Activated T-cell treated with anti-CD3 and anti-CD28 coated beads for 4 hours (primary cell): ENCODE measurements around the gene TANK.
"Not testable (repeated sequence)": the region's sequence is repeated elsewhere in the genome, so short reads cannot be mapped to it uniquely, and the experiment has no call there.

ENCODE experiments used
- DNase-seq: peaks from one replicate; pipeline ENCODE4 v3.0.0-alpha.2; 2020

The TANK gene

GRCh38 chr2:161279230-161279815 lies 119.1 kb downstream of the TANK start:
- not testable (repeated sequence) for DNase-seq

DNA sequence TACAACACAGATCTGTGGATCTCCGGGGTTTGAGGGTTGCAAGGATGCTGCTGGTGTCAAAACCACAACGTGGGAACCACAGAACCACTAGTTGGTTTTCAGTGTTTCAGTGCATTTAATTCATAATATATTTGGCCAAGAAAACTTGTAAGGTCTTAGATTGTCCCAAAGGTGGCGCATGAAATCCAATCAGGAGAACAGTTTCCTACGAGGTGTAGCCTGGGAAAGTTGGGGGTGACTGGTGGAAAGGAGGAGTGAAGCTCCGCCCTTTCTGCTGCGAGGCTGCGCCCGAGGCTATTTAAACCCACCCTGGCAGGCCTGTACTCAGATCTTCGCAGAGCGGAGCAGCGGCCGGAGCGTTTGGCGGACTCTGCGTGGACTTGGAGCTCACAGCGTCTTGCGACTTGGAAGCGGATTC lies 120.7 kb downstream of the TANK start:
- peak; percentile 27 for DNase-seq

GRCh38 chr2:161281615-161282310 lies 121.5 kb downstream of the TANK start:
- DNase-seq: not testable (repeated sequence)

DNA sequence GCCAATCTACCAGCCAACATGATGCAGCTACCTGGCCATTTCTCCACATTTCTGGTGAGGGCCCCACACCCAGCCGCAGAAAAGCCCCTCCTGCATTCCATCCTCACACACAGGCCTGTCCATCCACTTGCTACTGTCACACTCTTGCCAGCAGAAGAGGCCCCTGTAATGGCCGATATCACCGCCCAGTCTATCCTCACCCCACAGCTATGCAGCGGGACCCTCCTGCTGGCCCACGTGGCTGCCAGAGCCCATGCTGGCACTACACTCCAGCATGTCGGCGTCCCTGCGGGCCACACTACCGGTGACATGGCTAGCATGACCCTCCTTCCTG lies 122.0 kb downstream of the TANK start:
- DNase-seq: not testable (repeated sequence)

GRCh38 chr2:161283926-161284325 lies 123.7 kb downstream of the TANK start:
- no peak for DNase-seq
